Measurements from ENCODE around the gene RBM28. TPM values are rescaled to one million over a fixed set of nuclear protein-coding genes. Genes with fewer than 3 reads are reported as not detected.

The RBM28 gene
- total RNA-seq, 1 experiment from 2014 or later: 70.0 TPM

- no peak overlapping the region for H2BK15ac ChIP-seq (ENCODE audit: low read depth, low read length)
- H2BK5ac ChIP-seq (ENCODE audit: insufficient read length, low read length): no peak overlapping the region
- no peak for TF ChIP-seq CTCF (conservative IDR thresholded peaks at IDR 0.05)
- no peaks in the 10 kb centered on the region; a peak in 2 of 7 replicates for H3K36me3 Mint-ChIP-seq (ENCODE audit: insufficient read depth in 1 of 3, low read depth in 3 of 3)
- no peak overlapping the region for H3K27ac ChIP-seq (ENCODE audit: insufficient read length, low read depth, low read length)
- H2BK12ac ChIP-seq (ENCODE audit: insufficient read length, low read depth, low read length): no peak overlapping the region
- DNase-seq: no peak
- H2AFZ ChIP-seq (ENCODE audit: low read length): no peak overlapping the region
- H2BK20ac ChIP-seq (ENCODE audit: low read depth, low read length, poor library complexity, severe bottlenecking): no peak overlapping the region
- H3K4ac ChIP-seq (ENCODE audit: low read depth, low read length): no peak overlapping the region
- H4K20me1 ChIP-seq (ENCODE audit: control insufficient read depth, insufficient read depth, insufficient read length): no peaks in the 10 kb centered on the region
- no peak overlapping the region for H3K4me2 ChIP-seq (ENCODE audit: insufficient read depth, insufficient read length, low read length)
- no peaks in the 10 kb centered on the region for H3K79me1 ChIP-seq (ENCODE audit: insufficient read depth, low read depth, low read length, poor library complexity, severe bottlenecking)
- H4K8ac ChIP-seq (replicated peaks; ENCODE audit: insufficient read length, low read depth, low read length): no peak overlapping the region
- H3K9ac ChIP-seq (ENCODE audit: extremely low read depth, insufficient read length, low read length): no peak overlapping the region
- no peak overlapping the region for H3K18ac ChIP-seq (ENCODE audit: insufficient read length, low read depth, low read length)
- H2BK120ac ChIP-seq (ENCODE audit: low read depth, low read length, poor library complexity, severe bottlenecking): no peak overlapping the region
- no peaks in the 10 kb centered on the region for H3K9me3 ChIP-seq (ENCODE audit: control insufficient read depth, low read depth, low read length)
- no peaks in the 10 kb centered on the region for H3K4me1 ChIP-seq (ENCODE audit: insufficient read depth, low read length)
- H3K4me3 Mint-ChIP-seq: no peak overlapping the region
- peaks cover 74% of the 10 kb centered on the region for H3K27me3 Mint-ChIP-seq (ENCODE audit: low read depth)
- peaks cover 2 to 3% of the 10 kb centered on the region in 2 experiments; a peak in 3 of 4 replicates for H3K4me1 Mint-ChIP-seq
- H4K91ac ChIP-seq (ENCODE audit: insufficient read length, low read depth, low read length): no peak overlapping the region
- peaks cover 0 to 1% of the 10 kb centered on the region in 2 experiments; a peak in 2 of 5 replicates for H3K9me3 Mint-ChIP-seq
- no peak overlapping the region for H3K27ac Mint-ChIP-seq
- H3T11ph ChIP-seq (ENCODE audit: low read length): no peak overlapping the region
- H3K79me2 ChIP-seq (ENCODE audit: insufficient read depth, low read length): no peaks in the 10 kb centered on the region
- no peak overlapping the region for H2AK5ac ChIP-seq (ENCODE audit: insufficient read length, low read length)
- H3K27me3 ChIP-seq (ENCODE audit: insufficient read depth, low read length): peaks cover 23% of the 10 kb centered on the region
- H3K56ac ChIP-seq (ENCODE audit: insufficient read length, low read depth, low read length): no peak overlapping the region
- H3K23ac ChIP-seq (ENCODE audit: insufficient read length, low read depth, low read length): no peak overlapping the region
- H4K5ac ChIP-seq (ENCODE audit: insufficient read length, low read depth, low read length): no peak overlapping the region
- no peaks in the 10 kb centered on the region for H3K23me2 ChIP-seq (ENCODE audit: insufficient read length, low read depth, low read length, poor library complexity, severe bottlenecking)
- H3K14ac ChIP-seq (ENCODE audit: insufficient read depth, low read length): no peak overlapping the region
These were observed 23.3 kb upstream of the RBM28 start for GRCh38 chr7:128366986-128367385.
